Heart left ventricle (tissue), 16 donors: ENCODE data around the gene MYB. TPM values are rescaled to one million over a fixed set of nuclear protein-coding genes. Genes with fewer than 3 reads are reported as not detected.

Experiments used
- ATAC-seq, 4 donors: fragments of 200-7000 bp; cut with Tn5 transposase; one replicate each; pipeline ENCODE4 v1.9.1; 2020 to 2022; ENCODE audit warnings: moderate library complexity in 4 of 4, mild to moderate bottlenecking in 3 of 4, moderate number of reproducible peaks in 1 of 4
- DNase-seq, 5 donors: peaks; one replicate each; pipeline ENCODE4 v3.0.0-alpha.2; 2020
- H3K27ac ChIP-seq, 12 donors: fragments of 200-600 bp; sonication (generic) in 4 of 12; one replicate each; pipeline versions ENCODE4 v1.5.0 to v1.8.0; 2016 to 2022; ENCODE audit warnings: mild to moderate bottlenecking in 2 of 12
- H3K27me3 ChIP-seq, 9 donors: fragments of 200-600 bp; sonication (generic) in 2 of 9; one replicate each; pipeline versions ENCODE4 v1.5.1 to v1.8.0; 2016 to 2022; ENCODE audit warnings: mild to moderate bottlenecking in 3 of 9
- H3K36me3 ChIP-seq, 9 donors: fragments of 200-600 bp; sonication (generic) in 2 of 9; one replicate each; pipeline versions ENCODE4 v1.5.0 to v1.8.0; 2018 to 2022; ENCODE audit warnings: mild to moderate bottlenecking in 2 of 9
- H3K4me1 ChIP-seq, 12 donors: fragments of 200-600 bp; sonication (generic) in 4 of 12; one replicate each; pipeline versions ENCODE4 v1.5.0 to v1.8.0; 2016 to 2022; ENCODE audit warnings: mild to moderate bottlenecking in 3 of 12
- H3K4me3 ChIP-seq, 12 donors: fragments of 200-600 bp; sonication (generic) in 4 of 12; one replicate each; pipeline versions ENCODE4 v1.5.0 to v1.8.0; 2017 to 2022; ENCODE audit warnings: mild to moderate bottlenecking in 9 of 12, moderate library complexity in 4 of 12
- H3K9me3 ChIP-seq, 12 donors: fragments of 200-600 bp; sonication (generic) in 4 of 12; one replicate each; pipeline versions ENCODE4 v1.5.0 to v1.8.0; 2016 to 2022; ENCODE audit warnings: mild to moderate bottlenecking in 1 of 12
- CTCF ChIP-seq, 12 donors: fragments of 200-600 bp; sonication (generic) in 4 of 12; IDR thresholded peaks; one replicate each; pipeline versions ENCODE4 v1.5.0 to v1.8.0; 2018 to 2022; ENCODE audit warnings: antibody characterized with exemption in 12 of 12, mild to moderate bottlenecking in 5 of 12
- POLR2A ChIP-seq, 2 donors: fragments of 450-650 bp; IDR thresholded peaks; one replicate each; pipeline ENCODE4 v1.6.1; 2017; ENCODE audit warnings: antibody characterized with exemption in 2 of 2, mild to moderate bottlenecking in 2 of 2, moderate library complexity in 2 of 2
- whole genome bisulfite sequencing, 4 donors: extraction: QIAGEN DNeasy Blood & Tissue Kit in 2 of 4; methylation state at CpG; one replicate each; pipeline versions ENCODE4 v1.1.5 to v1.1.7; 2013 to 2018; 5-methylcytosine and 5-hydroxymethylcytosine counted together
- intact Hi-C, 10 donors: fragments of 100-400 bp; cut with DNase I; formaldehyde crosslinking; loops; one replicate each; pipeline versions ENCODE4 v1.11.1 to v1.14.2; 2022
- polyA plus RNA-seq, 2 donors: library from polyadenylated mRNA; stranded (reverse); fragments of 200-250 nt; gene quantifications; one replicate each; pipeline ENCODE4 v1.2.3, GENCODE V29; 2013
- total RNA-seq, 9 donors: library from RNA; depleted of rRNA in 2 of 9; stranded (reverse); fragments of >200 nt in 2 of 9; fragmentation: NEBNext Ultra II Directional in 3 of 9; extraction: Animal tissue kit (Norgen Biotek cat#: 25700) in 3 of 9; gene quantifications; one replicate each; pipeline versions ENCODE4 v1.1.0 to v1.2.4, GENCODE V29; 2016 to 2023
- donor health status: ischemic (EF 13 %, LVEDD 7.1; RV severe dilation, severe dysfunction).
- donor health status: healthy with polysubstance abuse.
- donor health status: DM: no; HTN: yes; CAD: no.
- donor health status: DM: no; HTN: no; CAD: no.
- donor health status: ischemic (EF 25% LVEDD 6.9; RV normal size, moderate dysfunction).
- donor health status: ischemic (EF 25% LVEDD 5.7; RV mildly dilated, moderate dysfunction).
- donor health status: healthy.
- donor health status: DM: yes; HTN: yes; CAD: no.
- donor health status: ischemic (EF 35%, LVEDD 5.7; RV mildly dilated, moderate dysfunction).
- donor health status: nonischemic (EF 11% LVEDD 7.7; RV severe dilation, severe dysfunction).
- donor health status: DM: yes; HTN: yes; CAD: no.
- donor health status: PGD.
- donor health status: ischemic (EF 29% LVEDD 5.4; RV normal size, mild dysfunction).
- donor health status: nonischemic (EF 23%, LVEDD 6.1; RV moderate dilation, normal function).

The MYB gene
- total and polyA plus RNA-seq, 11 donors: 0.12 to 0.53 (median 0.20) TPM; not detected in 8

- DNase-seq (no peak), ATAC-seq (no peak)
- no peaks in the 10 kb centered on the region for H3K36me3 ChIP-seq
- 77 to 93% (median 85%) methylated on average over 2 of the region's 2 CpGs for WGBS, 4 donors
- H3K27ac ChIP-seq: no peak overlapping the region
- peaks cover 0 to 5% (median 0%) of the 10 kb centered on the region in 12 donors for H3K9me3 ChIP-seq
- TF ChIP-seq POLR2A (IDR thresholded peaks at IDR 0.05): no peak
- TF ChIP-seq CTCF (IDR thresholded peaks at IDR 0.05): no peak
- no peaks in the 10 kb centered on the region for H3K27me3 ChIP-seq
- no peak overlapping the region for H3K4me3 ChIP-seq
- intact Hi-C loops: no loop called here
- H3K4me1 ChIP-seq: peaks cover 0 to 9% (median 0%) of the 10 kb centered on the region in 12 donors
Observed at GRCh38 chr6:135229996-135230395, 48.9 kb downstream of the MYB start.

GRCh38 chr6:135230711-135231468 is 49.8 kb downstream of the MYB start:
- intact Hi-C loops: no loop called here
- H3K27ac ChIP-seq: no peak overlapping the region
- 46 to 67% (median 59%) methylated on average over 3 of the region's 3 CpGs for WGBS, 4 donors
- no peak overlapping the region for H3K4me3 ChIP-seq
- DNase-seq: no peak
- ATAC-seq: no peak
- TF ChIP-seq CTCF (IDR thresholded peaks at IDR 0.05) (no peak), POLR2A (IDR thresholded peaks at IDR 0.05) (no peak)
- H3K27me3 ChIP-seq: no peaks in the 10 kb centered on the region
- no peaks in the 10 kb centered on the region for H3K36me3 ChIP-seq
- peaks cover 0 to 3% (median 0%) of the 10 kb centered on the region in 12 donors for H3K9me3 ChIP-seq
- H3K4me1 ChIP-seq: peaks cover 0 to 9% (median 0%) of the 10 kb centered on the region in 12 donors

- WGBS, 4 donors: 88 to 95% (median 94%) methylated on average over 1 of the region's 1 CpG
- intact Hi-C loops: no loop called here
- Histone ChIP-seq H3K9me3 (no peaks in the 10 kb centered on the region), H3K36me3 (no peaks in the 10 kb centered on the region), H3K4me3 (no peak overlapping the region), H3K4me1 (peaks cover 0 to 9% (median 0%) of the 10 kb centered on the region in 12 donors), H3K27ac (no peak overlapping the region), H3K27me3 (no peaks in the 10 kb centered on the region)
- no peak for TF ChIP-seq POLR2A (IDR thresholded peaks at IDR 0.05)
- TF ChIP-seq CTCF (IDR thresholded peaks at IDR 0.05): no peak
- ATAC-seq (no peak), DNase-seq (no peak)
Observed at GRCh38 chr6:135231469-135231844, 50.3 kb downstream of the MYB start.

- no peak overlapping the region for H3K4me3 ChIP-seq
- WGBS, 4 donors: 64 to 74% (median 68%) methylated on average over 3 to 5 of the region's 5 CpGs
- peaks cover 0 to 3% (median 0%) of the 10 kb centered on the region in 9 donors for H3K27me3 ChIP-seq
- no peak for ATAC-seq
- TF ChIP-seq POLR2A (IDR thresholded peaks at IDR 0.05): no peak
- no peak for TF ChIP-seq CTCF (IDR thresholded peaks at IDR 0.05)
- peaks cover 0 to 9% (median 0%) of the 10 kb centered on the region in 12 donors for H3K4me1 ChIP-seq
- no peaks in the 10 kb centered on the region for H3K9me3 ChIP-seq
- H3K27ac ChIP-seq: no peak overlapping the region
- intact Hi-C loops: no loop called here
- H3K36me3 ChIP-seq: no peaks in the 10 kb centered on the region
- DNase-seq: no peak
Observed at GRCh38 chr6:135233686-135234491, 52.8 kb downstream of the MYB start.
